ENCODE data around the gene GTPBP1.
A peak's percentile ranks its signal among the peaks of the same experiment; 100 is the strongest.

Gene GTPBP1

DNA sequence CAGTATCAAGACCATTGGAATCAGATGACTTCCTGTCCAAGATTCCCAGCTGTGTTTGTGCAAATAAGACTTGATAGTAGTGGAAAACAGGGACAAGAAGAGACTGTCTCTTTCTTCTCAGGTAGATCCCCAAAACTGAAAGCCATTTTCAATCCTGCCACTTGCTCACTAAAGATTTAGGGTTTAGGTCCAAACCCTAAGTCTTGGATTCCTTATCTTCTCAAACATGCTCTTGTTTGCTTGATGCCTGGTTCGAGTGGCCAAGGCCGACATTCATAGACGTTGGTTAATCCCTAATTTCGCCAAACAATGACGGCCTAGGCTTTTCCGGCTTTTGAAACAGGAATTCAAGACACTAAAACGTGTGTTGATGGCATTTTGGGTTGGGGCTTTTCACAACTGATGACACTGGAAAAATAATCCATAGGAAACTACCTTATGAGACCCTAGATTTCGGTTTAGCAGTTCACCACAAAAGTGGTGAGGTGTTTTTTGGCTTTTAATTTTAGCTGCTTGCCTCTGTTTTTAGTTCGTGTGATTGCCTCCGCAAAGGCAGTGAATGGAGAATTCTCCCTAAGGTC lies 1.0 kb upstream of the GTPBP1 start:
- no peak for DNase-seq (ENCODE audit: low spot score)

GRCh38 chr22:38706101-38706900 lies 557 bp downstream of the GTPBP1 start:
- no peak for DNase-seq (ENCODE audit: low spot score)

- no peak for DNase-seq (ENCODE audit: low spot score)
Measured at GRCh38 chr22:38706901-38707195, 1.1 kb downstream of the GTPBP1 start.

DNA sequence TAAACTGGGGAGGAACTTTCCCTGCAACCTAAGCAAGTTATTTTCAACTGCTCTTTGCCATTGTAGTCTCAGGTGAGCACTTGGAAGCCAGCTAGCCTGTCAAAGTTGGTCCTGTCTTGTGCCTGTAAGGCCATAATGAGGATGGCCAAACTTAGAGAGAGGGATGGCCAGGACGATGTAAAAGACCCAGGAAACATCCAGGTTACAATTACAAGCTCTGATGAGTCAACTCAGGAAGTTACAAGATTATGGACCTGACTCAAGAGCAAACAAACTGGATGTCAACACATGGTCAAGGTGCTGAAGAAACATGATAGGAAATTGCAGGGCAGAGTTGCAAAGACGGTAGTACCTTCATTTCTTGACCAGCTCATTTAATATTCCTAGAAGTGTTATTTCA lies 1.6 kb downstream of the GTPBP1 start:
- DNase-seq (ENCODE audit: low spot score), result no peak

GRCh38 chr22:38707984-38708383 lies 2.2 kb downstream of the GTPBP1 start:
- no peak for DNase-seq (ENCODE audit: low spot score)

- DNase-seq (ENCODE audit: low spot score), result no peak
Measured at GRCh38 chr22:38709306-38709705, 3.6 kb downstream of the GTPBP1 start.

DNA sequence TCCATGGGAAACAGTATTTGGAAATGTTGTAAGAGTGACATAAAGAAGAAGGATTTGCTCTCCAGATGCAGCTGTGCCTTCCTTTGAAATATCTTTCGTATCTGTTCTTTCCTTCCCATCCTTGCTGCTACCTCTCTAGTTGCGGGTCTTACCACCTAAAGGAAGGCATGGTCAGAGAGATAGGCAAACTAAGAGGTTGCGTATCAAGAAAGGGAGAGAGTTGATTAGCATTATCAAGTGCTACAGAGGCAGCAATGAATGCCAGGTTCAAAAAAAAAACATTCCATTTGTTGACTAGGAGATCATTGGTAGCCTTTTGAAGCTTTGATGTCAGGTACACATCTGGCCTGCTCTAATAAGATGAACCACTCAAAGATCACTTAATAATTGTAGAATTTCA lies 4.6 kb downstream of the GTPBP1 start:
- no peak for DNase-seq (ENCODE audit: low spot score)

- DNase-seq (ENCODE audit: low spot score), result no peak
Measured at GRCh38 chr22:38710866-38711265, 5.1 kb downstream of the GTPBP1 start.

DNA sequence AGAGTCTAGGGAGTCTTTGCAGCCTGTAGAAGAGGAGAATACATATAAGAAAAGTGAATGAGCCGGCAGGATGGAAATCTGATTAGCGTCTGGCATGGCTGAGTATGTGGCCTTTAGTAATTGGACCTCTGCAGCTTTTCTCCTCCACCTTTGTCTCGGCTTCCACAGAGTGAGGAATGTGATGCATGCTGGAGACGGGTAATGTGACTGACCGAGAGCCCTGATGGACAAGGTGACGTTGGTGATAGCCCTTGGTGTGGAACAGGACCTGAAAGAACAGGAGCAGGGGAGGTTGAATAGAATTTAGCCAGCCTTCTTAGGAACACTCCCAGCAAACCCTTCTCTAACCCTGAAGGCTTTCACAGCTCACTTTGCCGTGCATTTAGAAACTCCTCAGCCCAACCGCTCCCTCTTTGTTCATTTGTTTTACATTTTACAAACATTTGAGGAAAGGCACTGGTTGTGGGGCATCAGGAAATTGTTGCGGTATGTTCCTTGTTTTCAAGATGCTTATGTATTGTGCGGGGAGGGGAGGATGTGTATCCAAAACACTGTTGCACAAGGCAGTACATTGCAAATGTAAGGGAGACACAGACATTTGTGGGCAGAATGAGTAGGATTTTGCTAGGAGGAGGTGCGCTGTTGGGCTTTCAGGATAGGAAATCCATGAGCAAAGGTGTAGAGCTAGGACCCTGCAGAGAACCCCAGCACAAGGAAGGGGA lies 6.9 kb downstream of the GTPBP1 start:
- no peak for DNase-seq (ENCODE audit: low spot score)

DNA sequence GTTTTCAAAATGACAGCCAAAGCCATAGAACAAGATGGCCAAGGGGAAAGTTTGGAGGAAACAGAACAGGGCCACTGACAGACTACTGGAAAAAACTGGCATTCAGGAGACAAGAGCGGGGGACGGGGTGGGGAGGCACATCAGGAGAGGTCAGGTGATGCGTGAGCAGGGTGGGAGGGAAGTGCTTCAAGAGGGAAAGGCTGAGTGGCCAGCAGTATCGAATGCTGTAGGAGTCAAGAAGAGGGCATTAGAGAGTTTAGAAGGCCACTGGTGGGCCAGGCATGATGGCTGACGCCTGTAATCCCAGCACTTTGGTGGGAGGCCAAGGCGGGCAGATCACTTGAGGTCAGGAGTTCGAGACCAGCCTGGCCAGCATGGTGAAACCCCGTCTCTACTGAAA lies 8.2 kb downstream of the GTPBP1 start:
- no peak for DNase-seq (ENCODE audit: low spot score)

- DNase-seq (ENCODE audit: low spot score), result no peak
Measured at GRCh38 chr22:38715176-38715764, 9.5 kb downstream of the GTPBP1 start.

- DNase-seq (ENCODE audit: low spot score), result no peak
Measured at GRCh38 chr22:38715852-38716251, 10.1 kb downstream of the GTPBP1 start.

DNA sequence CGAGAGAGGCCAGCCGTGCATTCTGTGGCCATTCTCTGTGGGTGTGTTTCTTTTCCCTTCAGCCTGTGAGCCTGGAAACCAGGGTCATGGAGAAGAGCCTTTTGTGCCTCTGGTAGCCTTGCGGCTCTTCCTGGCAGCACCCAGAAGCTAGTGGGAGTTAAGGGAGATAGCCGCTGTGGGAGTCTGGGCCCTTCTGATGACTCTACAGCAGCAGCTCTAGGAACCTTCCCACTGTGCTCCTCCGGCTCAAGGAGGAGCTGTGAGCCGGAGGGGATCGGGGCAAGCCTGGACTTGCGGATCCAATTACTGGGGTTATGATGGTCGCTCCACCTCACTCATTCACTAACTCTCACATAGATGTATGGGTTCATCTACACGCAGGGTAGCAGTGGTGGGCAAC lies 10.5 kb downstream of the GTPBP1 start:
- no peak for DNase-seq (ENCODE audit: low spot score)

GRCh38 chr22:38716826-38717225 lies 11.1 kb downstream of the GTPBP1 start:
- no peak for DNase-seq (ENCODE audit: low spot score)

DNA sequence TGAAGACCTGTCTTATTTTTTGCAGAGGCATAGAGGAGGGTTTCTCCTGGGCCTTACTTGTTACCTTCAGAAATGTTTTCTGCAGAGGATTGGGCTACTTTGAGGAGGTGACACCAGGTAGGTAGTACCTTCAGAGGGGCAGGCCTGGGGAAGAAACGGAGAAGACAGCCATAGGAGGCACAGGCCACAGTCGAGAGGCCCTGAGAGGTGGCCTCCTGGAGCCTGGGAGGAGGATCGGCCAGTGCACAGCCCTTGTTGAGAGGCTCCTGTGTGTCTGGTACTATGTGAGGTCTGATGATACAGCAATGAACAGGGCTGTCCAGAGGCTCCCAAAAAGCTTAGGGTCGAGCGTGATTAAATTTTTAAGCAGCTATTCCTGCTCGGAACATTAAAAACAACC lies 11.5 kb downstream of the GTPBP1 start:
- DNase-seq (ENCODE audit: low spot score), result no peak

- no peak for DNase-seq (ENCODE audit: low spot score)
Measured at GRCh38 chr22:38718414-38718813, 12.7 kb downstream of the GTPBP1 start.

DNA sequence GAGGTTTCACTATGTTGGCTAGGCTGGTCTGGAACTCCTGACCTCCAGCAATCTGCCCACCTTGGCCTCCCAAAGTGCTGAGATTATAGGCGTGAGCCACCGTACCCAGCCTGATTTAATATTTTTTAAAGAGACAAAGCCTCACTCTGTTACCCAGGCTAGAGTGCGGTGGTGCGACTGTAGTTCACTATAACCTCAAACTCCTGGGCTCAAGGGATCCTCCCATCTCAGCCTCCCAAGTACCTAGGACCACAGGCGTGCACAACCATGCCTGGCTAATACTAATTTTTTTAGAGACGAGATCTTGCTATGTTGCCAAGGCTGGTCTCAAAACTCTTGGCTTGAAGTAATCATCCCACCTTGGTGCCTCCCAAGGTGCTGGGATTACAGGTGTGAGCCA lies 13.5 kb downstream of the GTPBP1 start:
- DNase-seq (ENCODE audit: low spot score), result no peak

- no peak for DNase-seq (ENCODE audit: low spot score)
Measured at GRCh38 chr22:38720350-38720749, 14.6 kb downstream of the GTPBP1 start.

DNA sequence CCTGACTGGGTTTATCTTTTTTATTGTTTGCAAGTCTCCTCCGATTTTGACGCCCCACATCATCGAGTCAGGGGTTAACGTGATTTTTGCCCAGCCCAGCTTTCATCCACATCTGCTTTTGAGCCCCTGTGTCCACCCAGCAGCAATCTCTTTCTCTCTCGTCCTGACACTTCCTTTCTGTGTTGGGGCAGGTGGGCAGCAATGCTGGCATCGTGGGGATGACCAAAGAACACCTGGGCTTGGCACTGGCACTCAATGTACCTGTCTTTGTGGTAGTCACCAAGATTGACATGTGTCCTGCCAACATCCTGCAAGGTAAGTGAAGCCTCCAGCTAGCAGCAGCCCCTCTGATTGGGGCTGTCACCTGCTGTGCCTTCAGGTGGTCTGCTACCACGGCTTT lies 15.8 kb downstream of the GTPBP1 start:
- DNase-seq (ENCODE audit: low spot score), result no peak

DNA sequence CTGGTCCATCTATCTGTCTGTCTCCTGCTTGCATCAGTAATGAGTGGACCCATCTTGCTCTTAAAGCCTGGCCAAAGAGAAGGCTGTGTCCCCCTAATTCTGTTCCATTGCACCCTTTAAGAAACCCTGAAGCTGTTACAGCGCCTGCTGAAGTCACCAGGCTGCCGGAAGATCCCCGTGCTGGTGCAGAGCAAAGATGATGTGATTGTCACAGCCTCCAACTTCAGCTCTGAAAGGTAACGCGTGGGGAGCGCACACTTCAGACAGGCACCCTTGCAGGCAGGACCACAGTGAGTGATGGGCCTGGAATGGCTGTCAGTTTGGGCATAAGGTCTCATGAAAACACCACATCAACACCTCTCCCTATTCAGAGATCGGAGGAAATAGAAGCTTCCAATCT lies 18.4 kb downstream of the GTPBP1 start:
- no peak for DNase-seq (ENCODE audit: low spot score)

DNA sequence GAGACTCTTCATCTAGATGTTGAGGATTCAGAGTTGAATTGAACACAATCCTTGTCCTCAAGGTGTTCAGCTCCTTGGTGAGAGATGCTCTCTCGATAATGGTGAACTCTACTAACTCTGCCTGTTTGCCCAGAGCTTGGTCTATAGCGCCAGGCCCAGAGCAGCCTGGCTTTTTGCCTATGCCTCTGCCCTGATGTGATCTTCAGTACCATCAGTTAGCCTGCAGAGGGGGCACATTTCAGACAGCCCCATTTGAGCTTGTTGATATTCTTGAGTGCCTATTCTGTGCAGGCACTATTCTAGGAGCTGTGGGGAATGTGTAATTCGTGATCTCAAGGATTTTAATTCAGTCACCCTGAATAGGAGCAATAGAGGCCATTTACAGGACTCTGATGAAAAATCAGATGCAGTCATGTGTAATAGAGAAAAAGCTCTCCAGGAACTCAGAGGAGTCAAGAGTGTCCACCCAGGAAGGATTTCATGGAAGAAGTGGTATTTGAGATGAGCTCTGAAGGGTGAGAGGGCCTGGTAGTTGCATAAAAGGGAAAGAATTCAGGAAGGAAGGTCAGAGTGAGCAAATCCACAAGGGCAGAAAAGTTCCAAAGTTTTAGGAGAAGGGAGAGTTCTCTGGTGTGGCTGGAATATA lies 19.3 kb downstream of the GTPBP1 start:
- DNase-seq (ENCODE audit: low spot score), result peak; percentile 83

DNA sequence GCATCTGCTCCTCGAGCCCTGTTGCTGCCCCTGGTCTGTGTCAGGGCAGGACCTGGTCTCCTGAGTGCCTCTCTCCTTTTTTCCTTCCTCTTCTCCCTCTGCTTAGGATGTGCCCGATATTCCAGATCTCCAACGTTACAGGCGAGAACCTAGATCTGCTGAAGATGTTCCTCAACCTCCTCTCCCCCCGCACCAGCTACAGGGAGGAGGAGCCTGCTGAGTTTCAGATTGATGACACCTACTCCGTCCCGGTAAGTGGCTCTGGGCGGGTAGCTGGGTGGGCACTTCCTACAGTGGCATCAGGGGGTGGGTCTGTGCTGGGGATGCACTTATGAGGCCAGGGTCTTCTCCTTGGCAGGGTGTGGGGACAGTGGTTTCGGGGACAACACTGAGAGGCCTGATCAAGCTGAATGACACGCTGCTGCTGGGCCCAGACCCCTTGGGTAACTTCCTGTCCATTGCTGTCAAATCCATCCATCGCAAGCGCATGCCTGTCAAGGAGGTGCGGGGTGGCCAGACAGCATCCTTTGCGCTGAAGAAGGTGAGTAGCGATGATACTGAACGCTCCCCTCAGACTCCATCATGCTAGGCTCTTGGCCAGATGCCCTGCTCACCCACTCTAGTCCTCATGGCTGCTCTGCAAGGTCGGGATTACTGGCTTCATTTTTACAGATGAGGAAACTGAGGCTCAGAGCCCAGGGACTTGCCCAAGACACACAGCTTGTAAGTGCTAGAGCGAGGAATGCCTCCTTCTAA lies 20.3 kb downstream of the GTPBP1 start:
- no peak for DNase-seq (ENCODE audit: low spot score)

Data from putamen (tissue), 1 donor.